Gastroesophageal sphincter (tissue), 3 donors: Measurements from ENCODE around the gene LETM1.

Source experiments
- CTCF ChIP-seq, 4 experiments: fragments of 200-600 bp in 2 of 4; fragments of 450-650 bp in 2 of 4; sonication (generic) in 1 of 4; IDR thresholded peaks; one replicate each; pipeline ENCODE4 v1.5.1; 2017 to 2019; ENCODE audit warnings: antibody characterized with exemption in 4 of 4, mild to moderate bottlenecking in 2 of 4, moderate library complexity in 2 of 4
- POLR2AphosphoS5 ChIP-seq: sonication (generic); formaldehyde crosslinking; IDR thresholded peaks from one replicate; pipeline ENCODE4 v1.6.1; 2017; ENCODE audit warnings: antibody characterized with exemption

GRCh38 chr4:1819284-1819683, 36.7 kb downstream of the LETM1 start:
- TF ChIP-seq CTCF (IDR thresholded peaks at IDR 0.05) (no peak), POLR2AphosphoS5 (no peak)
